Activated B cell treated with CpG ODN at 0.5 μM for 24 hours (primary cell): ENCODE results near the gene RPL18. TPM values are rescaled to one million over a fixed set of nuclear protein-coding genes. Genes with fewer than 3 reads are reported as not detected.

Source experiments
- ATAC-seq: fragments of 200-7000 bp; cut with Tn5 transposase; one replicate; pipeline ENCODE4 v1.10.0; 2021; ENCODE audit warnings: low read depth, mild to moderate bottlenecking, moderate library complexity
- CTCF ChIA-PET: fragments of 350-600 bp; sonication (Branson Sonifier 250); formaldehyde crosslinking; loops from one replicate; lab custom pipeline; 2021; ENCODE audit warnings: antibody characterized with exemption; lab: Charles Lee
- POLR2A ChIA-PET: fragments of 350-600 bp; sonication (Branson Sonifier 250); formaldehyde crosslinking; loops from one replicate; lab custom pipeline; 2021; ENCODE audit warnings: antibody characterized with exemption; lab: Charles Lee
- DNase-seq: peaks from one replicate; pipeline ENCODE4 v3.0.0; 2022
- H3K27ac Mint-ChIP-seq: one replicate; pipeline ENCODE4 v1.8.0; 2020; ENCODE audit warnings: mixed read lengths
- H3K27me3 Mint-ChIP-seq: one replicate; pipeline ENCODE4 v1.8.0; 2021; ENCODE audit warnings: mixed read lengths
- H3K36me3 Mint-ChIP-seq: one replicate; pipeline ENCODE4 v1.8.0; 2021; ENCODE audit warnings: low read depth, mixed read lengths
- H3K4me1 Mint-ChIP-seq: one replicate; pipeline ENCODE4 v1.8.0; 2021; ENCODE audit warnings: mixed read lengths
- H3K4me3 Mint-ChIP-seq: one replicate; pipeline ENCODE4 v1.8.0; 2020; ENCODE audit warnings: mild to moderate bottlenecking, mixed read lengths
- H3K9me3 Mint-ChIP-seq: one replicate; pipeline ENCODE4 v1.8.0; 2020; ENCODE audit warnings: mixed read lengths
- CTCF ChIP-seq: fragments of 200-600 bp; IDR thresholded peaks from one replicate; pipeline ENCODE4 v1.8.0; 2022; ENCODE audit warnings: antibody characterized with exemption, mild to moderate bottlenecking
- intact Hi-C: fragments of 100-400 bp; cut with micrococcal nuclease; formaldehyde crosslinking; loops from one replicate; pipeline ENCODE4 v1.15.1; 2024
- total RNA-seq: library from RNA; stranded (reverse); gene quantifications from 2 replicates; pipeline ENCODE4 v1.2.3, GENCODE V29; 2022

The RPL18 gene
- total RNA-seq: 2,427 and 2,762 TPM in 2 replicates

GRCh38 chr19:48618916-48619691, at the start of gene RPL18, which contains the start of gene SPHK2:
Gene RPL18 (minus strand): TSS chr19:48619178. CDS start chr19:48619143, 35 bp downstream.
Gene SPHK2 (plus strand): TSS chr19:48619506. CDS start chr19:48620515, 1,009 bp downstream.
- H3K9me3 Mint-ChIP-seq: no peaks in the 10 kb centered on the region
- DNase-seq: peak; percentile 93
- H3K4me1 Mint-ChIP-seq: peaks cover 56% of the 10 kb centered on the region
- ATAC-seq: peak; percentile 81
- H3K27ac Mint-ChIP-seq: peak within 1 kb of the TSS; percentile 97
- intact Hi-C loops: loop anchor here (1.0 to 2.0 kb wide), 8 partner anchors 11 to 286 kb away; partner anchors contain the start of genes CA11, DBP, GRWD1 and SYNGR4
- TF ChIP-seq CTCF: no peak
- H3K36me3 Mint-ChIP-seq: peaks cover 66% of the 10 kb centered on the region
- peak within 1 kb of the TSS; percentile 98 for H3K4me3 Mint-ChIP-seq
- ChIA-PET CTCF (interaction anchor here (0.5 to 3.2 kb wide), 7 partner anchors 10 to 298 kb away, joined by 3 to 13 read pairs (median 4); partner anchors contain the start of genes CA11 and GRWD1), POLR2A (interaction anchor here (0.5 to 2.8 kb wide), 48 partner anchors 9 to 1310 kb away, joined by 3 to 67 read pairs (median 4); partner anchors contain the start of genes ATF5, CA11, DBP and EMP3)
- H3K27me3 Mint-ChIP-seq: no peaks in the 10 kb centered on the region

GRCh38 chr19:48668761-48669160, 49.8 kb upstream of the RPL18 start:
- Mint-ChIP-seq H3K4me1 (no peaks in the 10 kb centered on the region), H3K27me3 (no peaks in the 10 kb centered on the region), H3K9me3 (no peaks in the 10 kb centered on the region), H3K4me3 (no peak overlapping the region), H3K36me3 (no peaks in the 10 kb centered on the region), H3K27ac (no peak overlapping the region)
- ChIA-PET CTCF (no interaction called here), POLR2A (no interaction called here)
- intact Hi-C loops: no loop called here
- ATAC-seq (no peak), DNase-seq (no peak)
- TF ChIP-seq CTCF: no peak

GRCh38 chr19:48668332-48668731, 49.4 kb upstream of the RPL18 start:
- Mint-ChIP-seq H3K9me3 (no peaks in the 10 kb centered on the region), H3K36me3 (no peaks in the 10 kb centered on the region), H3K4me3 (no peak overlapping the region), H3K27me3 (no peaks in the 10 kb centered on the region), H3K27ac (no peak overlapping the region), H3K4me1 (no peaks in the 10 kb centered on the region)
- DNase-seq (no peak), ATAC-seq (no peak)
- TF ChIP-seq CTCF: no peak
- intact Hi-C loops: no loop called here
- ChIA-PET CTCF (no interaction called here), POLR2A (no interaction called here)

- no peak overlapping the region for H3K4me3 Mint-ChIP-seq
- no peak for TF ChIP-seq CTCF
- H3K27ac Mint-ChIP-seq: no peak overlapping the region
- no peaks in the 10 kb centered on the region for H3K9me3 Mint-ChIP-seq
- H3K27me3 Mint-ChIP-seq: no peaks in the 10 kb centered on the region
- POLR2A ChIA-PET: no interaction called here
- DNase-seq (no peak), ATAC-seq (no peak)
- peaks cover 9% of the 10 kb centered on the region for H3K4me1 Mint-ChIP-seq
- intact Hi-C loops: no loop called here
- no peaks in the 10 kb centered on the region for H3K36me3 Mint-ChIP-seq
- CTCF ChIA-PET: no interaction called here
Observed at GRCh38 chr19:48665786-48666185, 46.8 kb upstream of the RPL18 start.

GRCh38 chr19:48664476-48664875, 45.5 kb upstream of the RPL18 start:
- no peaks in the 10 kb centered on the region for H3K27me3 Mint-ChIP-seq
- intact Hi-C loops: no loop called here
- POLR2A ChIA-PET: no interaction called here
- CTCF ChIA-PET: no interaction called here
- no peaks in the 10 kb centered on the region for H3K36me3 Mint-ChIP-seq
- DNase-seq (no peak), ATAC-seq (no peak)
- no peak overlapping the region for H3K4me3 Mint-ChIP-seq
- peaks cover 16% of the 10 kb centered on the region for H3K4me1 Mint-ChIP-seq
- no peak for TF ChIP-seq CTCF
- no peak overlapping the region for H3K27ac Mint-ChIP-seq
- no peaks in the 10 kb centered on the region for H3K9me3 Mint-ChIP-seq
